ENCODE data around the gene NRXN3.

The NRXN3 gene

GRCh38 chr14:79583738-79584408 lies 1413.7 kb downstream of the NRXN3 start:
- in situ Hi-C loops (cut with MboI; ENCODE audit: low sequenced_read_pairs): no loop called here

- in situ Hi-C loops (cut with MboI; ENCODE audit: low sequenced_read_pairs): no loop called here
These were observed 1414.5 kb downstream of the NRXN3 start for GRCh38 chr14:79584679-79585078.

GRCh38 chr14:79585845-79586244 lies 1415.7 kb downstream of the NRXN3 start:
- in situ Hi-C loops (cut with MboI; ENCODE audit: low sequenced_read_pairs): no loop called here

GRCh38 chr14:79586416-79586815 lies 1416.2 kb downstream of the NRXN3 start:
- in situ Hi-C loops (cut with MboI; ENCODE audit: low sequenced_read_pairs): no loop called here

GRCh38 chr14:79586989-79587598 lies 1416.9 kb downstream of the NRXN3 start:
- in situ Hi-C loops (cut with MboI; ENCODE audit: low sequenced_read_pairs): no loop called here

- in situ Hi-C loops (cut with MboI; ENCODE audit: low sequenced_read_pairs): no loop called here
These were observed 1417.7 kb downstream of the NRXN3 start for GRCh38 chr14:79587875-79588274.

GRCh38 chr14:79588398-79588797 lies 1418.2 kb downstream of the NRXN3 start:
- in situ Hi-C loops (cut with MboI; ENCODE audit: low sequenced_read_pairs): no loop called here

GRCh38 chr14:79596551-79596950 lies 1426.4 kb downstream of the NRXN3 start:
- in situ Hi-C loops (cut with MboI; ENCODE audit: low sequenced_read_pairs): no loop called here

GRCh38 chr14:79597566-79597965 lies 1427.4 kb downstream of the NRXN3 start:
- in situ Hi-C loops (cut with MboI; ENCODE audit: low sequenced_read_pairs): no loop called here

- in situ Hi-C loops (cut with MboI; ENCODE audit: low sequenced_read_pairs): no loop called here
These were observed 1428.2 kb downstream of the NRXN3 start for GRCh38 chr14:79598339-79598738.

- in situ Hi-C loops (cut with MboI; ENCODE audit: low sequenced_read_pairs): no loop called here
These were observed 1429.1 kb downstream of the NRXN3 start for GRCh38 chr14:79599239-79599638.

- in situ Hi-C loops (cut with MboI; ENCODE audit: low sequenced_read_pairs): no loop called here
These were observed 1430.2 kb downstream of the NRXN3 start for GRCh38 chr14:79600406-79600805.

GRCh38 chr14:79601579-79601978 lies 1431.4 kb downstream of the NRXN3 start:
- in situ Hi-C loops (cut with MboI; ENCODE audit: low sequenced_read_pairs): no loop called here

GRCh38 chr14:79602045-79602444 lies 1431.9 kb downstream of the NRXN3 start:
- in situ Hi-C loops (cut with MboI; ENCODE audit: low sequenced_read_pairs): no loop called here

- in situ Hi-C loops (cut with MboI; ENCODE audit: low sequenced_read_pairs): no loop called here
These were observed 1432.6 kb downstream of the NRXN3 start for GRCh38 chr14:79602742-79603141.

GRCh38 chr14:79605849-79606248 lies 1435.7 kb downstream of the NRXN3 start:
- in situ Hi-C loops (cut with MboI; ENCODE audit: low sequenced_read_pairs): no loop called here

- in situ Hi-C loops (cut with MboI; ENCODE audit: low sequenced_read_pairs): no loop called here
These were observed 1438.3 kb downstream of the NRXN3 start for GRCh38 chr14:79608446-79608845.

GRCh38 chr14:79613625-79614024 lies 1443.5 kb downstream of the NRXN3 start:
- in situ Hi-C loops (cut with MboI; ENCODE audit: low sequenced_read_pairs): no loop called here

- in situ Hi-C loops (cut with MboI; ENCODE audit: low sequenced_read_pairs): no loop called here
These were observed 1444.3 kb downstream of the NRXN3 start for GRCh38 chr14:79614448-79614847.

- in situ Hi-C loops (cut with MboI; ENCODE audit: low sequenced_read_pairs): no loop called here
These were observed 1456.9 kb downstream of the NRXN3 start for GRCh38 chr14:79627058-79627457.

- in situ Hi-C loops (cut with MboI; ENCODE audit: low sequenced_read_pairs): no loop called here
These were observed 1459.5 kb downstream of the NRXN3 start for GRCh38 chr14:79629411-79630287.

Measured in HL-60/S4 treated with phorbol 12-myristate 13-acetate at 8.2 ng/mL for 4 days and 3 days (cell line).